GM21576 (cell line): ENCODE measurements around the gene ANKRD9.

ENCODE experiments used
- ATAC-seq: cut with Tn5 transposase; IDR thresholded peaks from one replicate; pipeline ENCODE4 v1.9.1; 2021; ENCODE audit warnings: mild to moderate bottlenecking, moderate library complexity; ENCODE audit not compliant: unreplicated experiment

ANKRD9 gene

DNA sequence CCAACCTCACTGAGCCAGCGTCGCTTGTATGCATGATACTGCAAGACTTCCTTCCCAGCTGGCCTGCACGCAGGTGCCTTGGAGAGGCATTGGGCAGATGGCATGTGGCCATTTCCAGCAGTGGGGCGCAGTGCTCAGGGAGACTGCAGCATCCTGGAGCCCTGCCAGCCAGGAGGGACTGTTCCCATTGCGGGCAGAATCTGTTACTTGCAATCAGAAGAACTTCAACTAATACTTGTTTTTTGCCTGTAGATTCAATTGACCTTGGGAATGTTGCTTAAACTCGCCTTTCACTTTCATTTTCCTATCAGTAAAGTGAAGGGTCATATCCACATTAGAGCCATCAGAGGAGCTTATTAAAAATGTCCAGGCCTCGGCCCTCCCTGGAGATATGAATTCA is 29.8 kb downstream of the ANKRD9 start:
- ATAC-seq, result no peak

DNA sequence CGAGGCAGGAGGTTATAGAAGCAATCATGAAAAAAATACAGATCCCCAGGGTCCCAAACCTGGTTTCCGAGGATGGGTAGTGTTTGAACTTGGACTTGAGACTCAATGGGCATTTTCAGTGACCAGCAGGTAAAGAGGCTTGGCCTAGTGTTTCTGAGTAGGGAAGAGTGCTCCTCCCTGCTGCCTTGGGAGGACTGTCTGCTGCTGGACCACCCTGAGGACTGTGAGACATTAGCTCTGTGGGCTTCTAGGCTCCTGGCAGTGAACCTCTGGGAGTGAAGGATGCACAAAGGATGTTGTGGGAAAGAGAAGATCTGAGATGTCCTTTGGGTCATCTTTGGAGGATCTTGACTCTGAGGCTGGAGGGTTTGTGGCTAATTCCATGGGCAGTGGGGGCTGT is 30.5 kb downstream of the ANKRD9 start:
- ATAC-seq, result no peak

DNA sequence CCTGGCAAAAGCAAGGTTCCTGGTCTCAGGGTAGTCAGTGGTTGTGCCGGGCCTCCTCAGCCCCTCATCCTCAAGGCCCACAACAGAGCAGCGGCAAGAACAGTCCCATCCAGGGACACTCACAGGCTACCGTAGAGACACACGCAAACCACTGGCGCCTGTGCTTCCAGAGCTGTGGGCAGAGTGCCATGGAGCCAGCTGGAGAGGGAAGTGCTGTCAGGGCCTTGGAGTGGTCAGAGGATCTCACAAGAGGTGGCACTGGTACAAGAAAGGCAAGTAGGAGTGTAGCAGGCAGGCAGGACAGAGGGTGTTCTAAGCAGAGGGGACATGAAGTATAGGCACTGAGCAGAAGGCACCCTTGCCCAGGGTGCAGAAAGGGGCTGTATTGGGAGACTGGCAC is 34.6 kb downstream of the ANKRD9 start:
- ATAC-seq, result no peak

DNA sequence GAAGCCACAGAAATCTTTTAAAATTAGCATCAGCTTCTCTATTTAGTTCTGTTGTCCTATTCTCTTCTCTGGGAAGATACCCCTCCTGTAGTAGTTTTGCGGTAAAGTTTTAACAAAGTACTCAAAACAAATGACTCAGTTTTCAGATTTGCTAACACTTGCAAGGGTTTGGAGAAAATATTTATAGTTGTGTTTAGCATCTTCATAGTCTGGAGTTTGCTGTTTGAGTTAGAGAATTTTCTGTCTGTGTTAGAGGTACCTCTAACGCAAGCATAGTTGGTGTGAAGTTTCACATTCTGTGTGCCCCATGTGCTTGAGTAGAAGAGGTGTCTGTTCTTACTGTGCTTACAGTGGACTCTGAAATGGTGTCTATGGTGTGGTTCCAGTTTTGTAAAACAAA is 36.0 kb downstream of the ANKRD9 start:
- no peak for ATAC-seq

DNA sequence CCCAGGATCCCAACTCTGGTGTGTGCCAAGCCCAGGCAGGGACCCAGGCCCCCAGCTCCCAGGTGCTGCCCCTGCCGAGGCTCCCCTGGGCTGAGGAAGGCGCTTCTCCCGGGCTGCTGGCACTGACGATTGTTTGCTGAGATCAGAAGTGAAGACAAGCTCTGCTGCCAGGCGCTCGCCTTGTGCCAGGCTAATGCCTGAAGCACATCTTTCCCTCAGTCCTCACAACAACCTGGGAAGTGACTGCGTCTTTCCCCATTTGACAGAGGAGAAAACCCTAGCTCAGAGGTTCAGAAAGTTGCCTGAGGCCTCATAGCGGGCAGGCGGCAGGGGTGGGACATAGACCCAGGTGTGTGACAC is 36.8 kb downstream of the ANKRD9 start:
- ATAC-seq, result no peak

DNA sequence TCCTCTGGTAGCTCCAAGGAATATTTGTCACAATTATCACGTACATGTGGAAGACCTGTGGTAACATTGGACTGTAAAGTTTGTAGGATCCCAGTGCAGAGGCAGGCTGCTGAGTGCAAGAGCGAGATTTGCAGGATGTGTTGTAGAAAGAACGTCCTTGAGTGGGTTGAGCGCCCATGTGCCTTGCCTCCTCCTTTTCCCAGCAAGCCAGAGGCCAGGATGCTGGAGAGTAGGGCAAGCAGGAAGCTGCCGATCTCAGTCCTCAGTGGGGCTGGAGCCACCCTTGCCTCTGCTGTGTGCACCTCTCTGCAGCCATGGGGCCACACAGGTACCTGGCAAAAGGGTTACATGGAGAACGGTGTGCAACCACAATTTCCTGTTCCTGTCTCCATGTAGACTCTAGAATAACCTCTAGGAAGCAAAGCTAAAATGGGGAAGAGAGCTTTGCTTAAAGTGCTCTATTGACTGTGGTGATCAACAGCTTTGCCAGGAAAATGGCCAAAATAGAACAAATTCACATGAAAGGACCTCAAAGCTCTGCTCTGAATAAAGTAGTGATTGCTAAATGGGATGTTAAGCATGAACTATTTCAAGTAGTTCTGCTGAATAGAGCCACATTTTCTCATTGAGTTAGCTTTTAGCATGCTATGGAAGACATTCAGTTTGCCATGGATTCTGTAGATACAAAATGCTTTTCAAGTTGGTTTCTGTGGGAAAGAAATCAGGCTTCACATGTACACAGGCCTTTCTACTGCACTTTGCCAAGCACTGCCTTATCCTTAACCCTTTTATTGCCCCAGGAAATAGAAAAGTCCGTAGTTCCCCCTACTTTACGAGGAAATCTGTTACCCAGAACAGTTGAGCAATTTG is 37.4 kb downstream of the ANKRD9 start:
- ATAC-seq, result no peak

DNA sequence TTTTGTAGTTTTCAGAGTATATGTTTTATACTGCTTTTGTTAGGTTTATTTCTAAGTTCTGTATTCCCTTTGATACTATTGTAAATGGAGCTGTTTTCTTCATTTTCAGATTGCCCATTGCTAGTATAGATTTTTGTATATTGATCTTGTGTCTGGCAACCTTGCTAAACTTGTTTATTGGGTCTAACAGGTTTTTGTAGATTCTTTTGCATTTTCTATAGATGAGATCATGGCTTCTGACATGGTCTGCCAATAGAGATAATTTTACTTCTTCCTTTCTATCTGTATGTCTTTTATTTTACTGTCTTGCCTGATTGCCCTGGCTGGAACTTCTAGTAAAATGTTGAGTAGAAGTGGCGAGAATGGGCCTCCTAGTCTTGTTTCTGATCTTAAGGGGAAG is 40.3 kb downstream of the ANKRD9 start:
- no peak for ATAC-seq

DNA sequence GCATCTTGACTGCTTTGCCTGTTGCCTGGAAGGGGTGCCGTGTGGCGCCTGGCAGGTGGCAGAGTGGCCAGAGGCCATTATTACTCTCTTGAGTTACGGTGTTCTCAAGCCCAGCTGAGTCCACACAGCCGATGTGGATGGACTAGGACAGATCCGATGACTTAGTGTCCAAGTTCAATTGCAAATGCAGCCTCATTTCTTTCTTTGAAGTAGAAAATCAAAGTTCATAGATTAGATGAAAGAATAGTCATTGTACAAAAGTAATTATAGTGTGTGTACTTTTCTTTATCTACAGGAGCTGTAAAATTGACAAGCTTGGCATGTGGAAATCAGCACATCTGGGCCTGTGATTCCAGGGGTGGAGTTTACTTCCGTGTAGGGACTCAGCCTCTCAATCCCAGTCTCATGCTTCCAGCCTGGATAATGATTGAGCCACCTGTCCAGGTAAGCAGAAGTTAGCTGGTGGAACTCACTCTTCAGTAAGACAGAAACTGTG is 44.7 kb downstream of the ANKRD9 start:
- no peak for ATAC-seq

DNA sequence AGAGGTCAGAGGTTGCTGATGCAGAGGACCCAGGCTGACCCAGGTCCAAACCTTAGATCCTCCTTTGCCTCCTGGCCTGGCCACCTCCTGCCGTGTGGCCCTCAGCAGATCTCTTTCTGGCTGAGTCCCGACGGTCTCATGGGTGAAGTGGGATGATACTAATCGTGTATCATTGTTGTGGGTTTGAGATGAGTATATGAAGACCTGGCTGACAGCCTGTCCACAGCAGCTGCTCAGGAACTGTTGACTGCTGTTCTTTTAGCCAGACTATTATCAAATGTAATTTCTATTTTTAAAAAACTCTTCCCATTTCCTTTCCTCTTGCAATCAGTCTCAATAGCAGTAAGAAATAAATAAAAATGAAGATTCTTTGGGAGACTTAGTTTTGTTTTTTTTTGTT is 45.6 kb downstream of the ANKRD9 start:
- ATAC-seq, result no peak

DNA sequence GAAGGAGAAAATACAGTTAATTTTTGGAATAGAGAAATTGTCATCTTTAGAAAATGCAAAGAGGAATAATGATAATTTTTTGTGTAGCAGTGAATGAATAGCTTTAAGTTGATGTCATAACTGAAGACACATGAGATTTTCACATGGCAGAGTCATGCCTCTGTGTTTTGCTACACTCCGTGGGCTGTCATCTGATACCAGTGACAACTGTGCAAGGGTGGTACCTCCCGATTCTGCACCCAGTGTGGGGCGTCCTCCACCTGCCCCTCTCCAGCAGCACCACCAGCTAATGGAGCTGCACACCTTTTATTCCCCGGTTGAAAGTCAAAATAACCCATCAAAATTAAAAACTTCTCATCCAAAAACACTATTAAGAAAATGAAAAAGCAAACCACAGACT is 47.2 kb downstream of the ANKRD9 start:
- no peak for ATAC-seq

DNA sequence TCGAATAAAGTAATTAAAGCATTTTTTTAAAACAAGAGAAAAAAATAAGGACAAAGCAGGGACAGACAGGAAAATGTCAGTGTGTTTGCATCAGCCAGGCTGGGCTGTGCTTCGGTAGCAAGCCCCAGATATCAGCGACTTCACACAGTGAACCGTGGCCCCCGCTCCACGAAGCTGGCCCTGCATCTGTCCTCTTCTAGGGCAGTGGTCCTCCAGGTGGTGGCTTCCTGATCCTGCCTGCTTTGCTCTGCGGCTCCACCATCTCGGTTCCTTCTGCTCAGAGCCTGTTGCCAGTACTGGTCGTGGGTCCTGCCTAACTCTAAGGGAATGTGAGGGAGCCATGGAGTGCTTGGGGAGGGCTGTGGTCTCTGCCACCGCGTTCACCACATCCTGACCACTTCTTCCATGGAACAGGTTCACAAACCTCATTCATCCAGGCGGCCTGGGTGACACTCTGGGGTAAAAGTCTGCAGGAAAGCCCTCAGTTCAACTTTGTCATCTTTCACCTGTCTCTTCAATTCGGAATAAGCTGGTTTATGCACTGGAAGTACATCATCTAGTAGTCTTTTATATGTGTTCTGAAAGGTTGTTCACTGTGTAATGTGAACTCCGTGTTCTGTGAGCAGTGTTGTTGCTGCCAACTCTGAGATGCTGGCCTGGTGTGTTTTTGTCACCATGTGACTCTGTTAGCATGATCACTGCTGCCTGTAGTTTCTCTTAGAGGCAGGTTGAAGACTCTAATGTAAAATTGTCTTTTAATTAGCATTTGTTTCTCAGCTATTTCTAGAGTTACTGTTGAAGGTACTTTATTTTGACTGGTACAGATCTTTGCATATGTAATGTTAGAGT is 47.9 kb downstream of the ANKRD9 start:
- no peak for ATAC-seq

DNA sequence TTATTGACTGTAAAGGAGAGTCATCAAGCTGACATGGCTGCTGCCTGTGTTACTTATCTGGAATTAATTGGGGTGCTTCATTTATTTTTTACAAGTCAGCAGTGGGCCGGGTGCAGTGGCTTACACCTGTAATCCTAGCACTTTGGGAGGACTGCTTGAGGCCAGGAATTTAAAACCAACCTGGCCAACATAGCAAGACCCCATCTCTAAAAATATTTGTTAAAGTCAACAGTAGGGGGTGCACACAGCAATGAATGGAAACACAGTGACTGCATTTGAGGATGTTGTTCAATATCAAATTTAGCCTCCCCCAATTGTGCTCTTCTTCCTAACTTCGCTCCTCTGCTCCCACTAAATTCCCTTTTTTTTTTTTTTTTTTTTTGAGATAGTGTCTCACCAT is 52.1 kb downstream of the ANKRD9 start:
- ATAC-seq, result no peak

DNA sequence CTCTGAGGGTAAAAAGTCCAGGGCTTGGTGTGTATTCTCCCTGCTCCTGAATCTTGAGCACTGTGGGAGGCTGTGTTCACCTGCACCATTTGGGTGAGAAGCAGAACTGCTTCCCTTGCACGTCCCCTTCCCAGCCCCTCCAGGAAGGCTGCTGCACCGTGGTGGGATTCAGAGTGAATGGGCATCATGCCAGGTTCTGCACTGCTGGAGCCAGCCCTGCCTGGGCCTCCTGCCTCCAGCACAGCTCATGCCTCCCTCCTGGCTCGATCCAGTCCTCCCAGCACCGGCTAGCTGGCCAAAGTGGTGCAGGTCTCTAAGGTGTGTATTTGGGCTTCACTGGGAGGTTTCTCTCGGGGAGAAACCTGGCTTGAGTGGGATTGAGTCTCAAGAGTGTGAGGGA is 54.9 kb downstream of the ANKRD9 start:
- no peak for ATAC-seq

DNA sequence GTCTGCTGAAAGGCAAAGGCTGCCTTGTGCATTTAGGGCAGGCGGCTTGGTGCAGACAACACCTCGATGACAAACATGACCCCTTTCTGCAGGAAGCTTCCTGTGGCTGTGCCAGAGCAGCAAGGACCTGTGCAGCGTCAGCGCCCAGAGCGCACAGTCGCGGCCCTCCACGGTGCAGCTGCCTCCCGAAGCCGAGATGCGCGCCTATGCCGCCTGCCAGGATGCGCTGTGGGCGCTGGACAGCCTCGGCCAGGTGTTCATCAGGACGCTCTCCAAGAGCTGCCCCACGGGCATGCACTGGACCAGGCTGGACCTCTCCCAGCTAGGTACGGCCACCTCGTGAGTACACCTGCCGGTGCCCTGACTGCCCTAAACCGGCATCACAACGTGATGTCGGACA is 57.3 kb downstream of the ANKRD9 start:
- no peak for ATAC-seq
